SK-MEL-5 (cell line): Measurements from ENCODE around the gene AFMID. TPM values are rescaled to one million over a fixed set of nuclear protein-coding genes. Genes with fewer than 3 reads are reported as not detected.

Source experiments
- DNase-seq: peaks from one replicate; pipeline ENCODE4 v3.0.0-alpha.2; 2016; ENCODE audit warnings: low read depth, low spot score
- in situ Hi-C: cut with HindIII; loops from 2 replicates; pipeline ENCODE4 v1.10.0; 2016; ENCODE audit warnings: low sequenced_read_pairs, high pct_unique_total_duplicates, low pct_unique_long_range_greater_than_20kb
- total RNA-seq: library from RNA; depleted of rRNA; stranded (reverse); fragments of >200 nt; shearing (Covaris generic); gene quantifications from 2 replicates; pipeline ENCODE4 v1.2.3, GENCODE V29; 2014

Gene AFMID
- total RNA-seq, 1 experiment from 2014 or later = 46.6 TPM

- DNase-seq = no peak
- in situ Hi-C loops = no loop called here
These were observed 17.4 kb downstream of the AFMID start for GRCh38 chr17:78204387-78205123.

GRCh38 chr17:78205124-78205775, 18.1 kb downstream of the AFMID start:
- no peak for DNase-seq
- in situ Hi-C loops = no loop called here

GRCh38 chr17:78206298-78206697, 19.1 kb downstream of the AFMID start:
- DNase-seq = peak; percentile 57
- in situ Hi-C loops = no loop called here

GRCh38 chr17:78208486-78208885, 21.3 kb downstream of the AFMID start:
- in situ Hi-C loops = no loop called here
- peak; percentile 41 for DNase-seq

DNA sequence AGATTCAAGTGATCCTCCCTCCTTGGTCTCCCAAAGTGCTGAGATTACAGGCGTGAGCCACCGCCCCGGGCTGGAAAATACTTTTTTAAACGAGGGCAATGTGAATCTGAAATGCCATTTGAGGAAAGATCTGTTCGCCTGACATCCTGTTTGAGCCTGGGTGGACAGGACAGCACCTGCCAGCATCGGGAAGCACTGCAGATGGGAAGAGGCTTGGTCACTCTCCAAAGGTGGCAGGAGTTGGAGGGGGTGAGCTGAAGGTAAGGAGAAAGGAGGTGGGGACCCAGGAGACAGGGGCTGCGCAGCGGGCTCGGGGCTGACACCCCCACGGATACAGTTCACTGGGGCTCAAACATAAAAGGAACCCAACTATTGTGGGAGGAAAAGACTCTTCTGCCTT, 22.9 kb downstream of the AFMID start:
- no peak for DNase-seq
- in situ Hi-C loops = no loop called here

- in situ Hi-C loops = no loop called here
- DNase-seq = no peak
These were observed 23.9 kb downstream of the AFMID start for GRCh38 chr17:78211032-78211431.

- peak; percentile 96 for DNase-seq
- in situ Hi-C loops = no loop called here
These were observed 27.0 kb downstream of the AFMID start, which contains the start of gene BIRC5 for GRCh38 chr17:78214016-78214705. Gene BIRC5, plus strand, starts transcription at chr17:78214253. Its CDS starts 64 bp downstream, at chr17:78214317.

- in situ Hi-C loops = no loop called here
- DNase-seq = no peak
These were observed 27.5 kb downstream of the AFMID start for GRCh38 chr17:78214706-78215061.

GRCh38 chr17:78219396-78220150, 32.4 kb downstream of the AFMID start:
- in situ Hi-C loops = no loop called here
- no peak for DNase-seq

DNA sequence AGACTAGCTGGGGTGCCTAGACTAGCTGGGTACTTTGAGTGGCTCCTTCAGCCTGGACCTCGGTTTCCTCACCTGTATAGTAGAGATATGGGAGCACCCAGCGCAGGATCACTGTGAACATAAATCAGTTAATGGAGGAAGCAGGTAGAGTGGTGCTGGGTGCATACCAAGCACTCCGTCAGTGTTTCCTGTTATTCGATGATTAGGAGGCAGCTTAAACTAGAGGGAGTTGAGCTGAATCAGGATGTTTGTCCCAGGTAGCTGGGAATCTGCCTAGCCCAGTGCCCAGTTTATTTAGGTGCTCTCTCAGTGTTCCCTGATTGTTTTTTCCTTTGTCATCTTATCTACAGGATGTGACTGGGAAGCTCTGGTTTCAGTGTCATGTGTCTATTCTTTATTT, 35.9 kb downstream of the AFMID start:
- in situ Hi-C loops = no loop called here

DNA sequence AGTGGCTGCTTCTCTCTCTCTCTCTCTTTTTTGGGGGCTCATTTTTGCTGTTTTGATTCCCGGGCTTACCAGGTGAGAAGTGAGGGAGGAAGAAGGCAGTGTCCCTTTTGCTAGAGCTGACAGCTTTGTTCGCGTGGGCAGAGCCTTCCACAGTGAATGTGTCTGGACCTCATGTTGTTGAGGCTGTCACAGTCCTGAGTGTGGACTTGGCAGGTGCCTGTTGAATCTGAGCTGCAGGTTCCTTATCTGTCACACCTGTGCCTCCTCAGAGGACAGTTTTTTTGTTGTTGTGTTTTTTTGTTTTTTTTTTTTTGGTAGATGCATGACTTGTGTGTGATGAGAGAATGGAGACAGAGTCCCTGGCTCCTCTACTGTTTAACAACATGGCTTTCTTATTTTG, 36.6 kb downstream of the AFMID start:
- in situ Hi-C loops = no loop called here
- DNase-seq = no peak

More for the DNA sequence above, 35.9 kb downstream of the AFMID start:
- no peak for DNase-seq

DNA sequence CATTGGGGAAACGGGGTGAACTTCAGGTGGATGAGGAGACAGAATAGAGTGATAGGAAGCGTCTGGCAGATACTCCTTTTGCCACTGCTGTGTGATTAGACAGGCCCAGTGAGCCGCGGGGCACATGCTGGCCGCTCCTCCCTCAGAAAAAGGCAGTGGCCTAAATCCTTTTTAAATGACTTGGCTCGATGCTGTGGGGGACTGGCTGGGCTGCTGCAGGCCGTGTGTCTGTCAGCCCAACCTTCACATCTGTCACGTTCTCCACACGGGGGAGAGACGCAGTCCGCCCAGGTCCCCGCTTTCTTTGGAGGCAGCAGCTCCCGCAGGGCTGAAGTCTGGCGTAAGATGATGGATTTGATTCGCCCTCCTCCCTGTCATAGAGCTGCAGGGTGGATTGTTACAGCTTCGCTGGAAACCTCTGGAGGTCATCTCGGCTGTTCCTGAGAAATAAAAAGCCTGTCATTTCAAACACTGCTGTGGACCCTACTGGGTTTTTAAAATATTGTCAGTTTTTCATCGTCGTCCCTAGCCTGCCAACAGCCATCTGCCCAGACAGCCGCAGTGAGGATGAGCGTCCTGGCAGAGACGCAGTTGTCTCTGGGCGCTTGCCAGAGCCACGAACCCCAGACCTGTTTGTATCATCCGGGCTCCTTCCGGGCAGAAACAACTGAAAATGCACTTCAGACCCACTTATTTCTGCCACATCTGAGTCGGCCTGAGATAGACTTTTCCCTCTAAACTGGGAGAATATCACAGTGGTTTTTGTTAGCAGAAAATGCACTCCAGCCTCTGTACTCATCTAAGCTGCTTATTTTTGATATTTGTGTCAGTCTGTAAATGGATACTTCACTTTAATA, 37.3 kb downstream of the AFMID start:
- in situ Hi-C loops = no loop called here
- DNase-seq = no peak

GRCh38 chr17:78225088-78225865, 38.1 kb downstream of the AFMID start:
- no peak for DNase-seq
- in situ Hi-C loops = no loop called here

GRCh38 chr17:78226055-78226758, 39.0 kb downstream of the AFMID start:
- DNase-seq = peak; percentile 41
- in situ Hi-C loops = no loop called here

GRCh38 chr17:78226759-78227454, 39.7 kb downstream of the AFMID start:
- no peak for DNase-seq

More at GRCh38 chr17:78226759-78227454, 39.7 kb downstream of the AFMID start:
- in situ Hi-C loops = no loop called here
